Cerebellar cortex (tissue), 1 donor: ENCODE measurements around the gene FREM1.

Experiments used
- DNase-seq: peaks from one replicate; pipeline ENCODE4 v3.0.0-alpha.2; 2015; ENCODE audit warnings: low spot score

FREM1 gene

DNA sequence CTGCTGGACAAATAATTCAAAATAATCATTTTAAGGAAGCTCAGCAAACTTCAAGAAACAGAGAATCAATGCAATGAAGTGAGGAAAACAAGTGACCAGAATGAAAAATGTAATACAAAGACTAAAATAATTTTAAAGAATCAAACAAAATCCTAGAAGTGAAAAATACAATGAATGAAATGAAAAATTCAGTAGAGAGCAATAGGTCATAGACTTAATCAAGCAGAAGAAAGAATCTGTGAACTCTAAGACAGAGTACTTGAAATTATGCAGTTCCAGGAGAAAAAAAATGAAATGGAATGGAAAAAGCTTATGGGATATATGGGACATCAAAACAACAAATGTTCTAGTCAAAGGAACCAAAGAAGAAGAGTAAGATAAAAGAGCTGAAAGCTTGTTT lies 205.1 kb downstream of the FREM1 start:
- DNase-seq: no peak

DNA sequence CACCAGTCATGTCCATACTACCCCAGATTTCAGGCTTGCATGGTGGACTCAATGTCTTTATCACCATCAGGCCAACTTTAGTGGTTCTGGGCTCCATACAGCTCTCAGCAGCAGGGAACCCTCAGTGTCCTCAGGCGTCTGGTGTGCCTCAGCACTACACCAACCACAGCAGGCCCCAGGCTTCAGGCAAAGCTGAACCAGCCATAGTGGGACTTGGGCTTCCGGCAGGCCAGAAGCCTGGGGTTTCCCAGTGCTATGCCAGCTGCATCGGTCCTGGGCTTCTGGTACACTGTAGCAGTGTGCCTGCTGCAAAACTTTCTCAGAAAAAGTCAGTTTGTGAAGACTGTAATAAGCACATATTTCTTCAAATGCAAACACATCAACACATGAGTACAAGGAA lies 205.9 kb downstream of the FREM1 start:
- no peak for DNase-seq

DNA sequence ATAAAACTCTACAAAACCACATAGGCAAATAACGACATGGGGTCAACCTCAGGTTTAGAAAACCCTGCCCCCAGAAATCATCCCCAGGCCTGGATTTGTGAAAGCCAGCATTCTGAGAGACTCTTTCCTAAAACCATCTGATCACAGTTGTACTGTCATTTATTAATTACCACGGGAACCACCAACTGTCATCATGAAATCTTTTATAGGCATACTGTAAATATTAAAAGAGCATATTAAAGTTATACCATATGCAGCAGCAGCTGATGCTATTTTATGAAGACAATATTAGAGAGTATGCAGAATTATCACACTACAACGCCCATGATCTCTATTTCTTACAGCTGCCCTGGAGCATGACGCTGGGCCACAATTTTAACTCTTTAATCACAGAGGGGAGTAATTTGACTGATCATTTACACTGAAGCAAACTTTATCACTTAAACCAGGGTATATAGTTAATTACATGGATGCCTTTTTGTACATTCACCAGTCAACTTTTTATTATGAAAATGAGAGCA lies 208.0 kb downstream of the FREM1 start:
- DNase-seq: no peak

DNA sequence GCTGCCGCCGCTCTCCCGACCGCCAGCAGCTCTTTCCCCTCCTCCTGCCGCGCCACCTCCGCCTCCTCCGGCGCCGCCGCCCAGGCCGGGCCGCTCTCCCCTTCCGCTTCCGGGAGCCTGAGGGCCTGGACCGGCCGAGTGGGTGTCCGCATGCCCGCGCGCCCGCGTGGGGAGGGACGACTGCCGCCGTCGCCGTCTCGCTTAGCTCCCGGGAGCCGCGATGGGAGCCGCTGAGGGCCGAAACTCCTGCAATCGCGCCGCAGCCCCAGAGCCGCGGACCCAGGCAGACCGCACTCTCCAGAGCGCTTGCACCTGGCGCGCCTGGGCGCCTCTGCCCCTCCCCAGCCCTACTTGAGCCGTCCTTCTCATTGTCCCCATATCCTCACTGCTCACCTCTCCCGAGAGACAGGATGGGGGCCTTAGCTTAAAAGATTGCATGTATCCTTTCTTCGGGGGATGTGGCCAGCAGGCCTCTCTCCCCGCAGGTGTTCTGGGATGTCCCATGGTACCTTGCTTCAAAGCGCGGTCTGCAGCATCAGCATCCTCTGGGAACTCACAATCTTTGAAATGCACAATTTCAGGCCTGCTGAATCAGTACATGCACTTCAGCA lies 216.9 kb downstream of the FREM1 start, which contains the start of gene ZDHHC21:
TSS of gene ZDHHC21 (minus strand) at position 182 of the 611 bp plus-strand sequence. CDS start 19,092 bp downstream, outside the sequence.
- peak; percentile 74 for DNase-seq

DNA sequence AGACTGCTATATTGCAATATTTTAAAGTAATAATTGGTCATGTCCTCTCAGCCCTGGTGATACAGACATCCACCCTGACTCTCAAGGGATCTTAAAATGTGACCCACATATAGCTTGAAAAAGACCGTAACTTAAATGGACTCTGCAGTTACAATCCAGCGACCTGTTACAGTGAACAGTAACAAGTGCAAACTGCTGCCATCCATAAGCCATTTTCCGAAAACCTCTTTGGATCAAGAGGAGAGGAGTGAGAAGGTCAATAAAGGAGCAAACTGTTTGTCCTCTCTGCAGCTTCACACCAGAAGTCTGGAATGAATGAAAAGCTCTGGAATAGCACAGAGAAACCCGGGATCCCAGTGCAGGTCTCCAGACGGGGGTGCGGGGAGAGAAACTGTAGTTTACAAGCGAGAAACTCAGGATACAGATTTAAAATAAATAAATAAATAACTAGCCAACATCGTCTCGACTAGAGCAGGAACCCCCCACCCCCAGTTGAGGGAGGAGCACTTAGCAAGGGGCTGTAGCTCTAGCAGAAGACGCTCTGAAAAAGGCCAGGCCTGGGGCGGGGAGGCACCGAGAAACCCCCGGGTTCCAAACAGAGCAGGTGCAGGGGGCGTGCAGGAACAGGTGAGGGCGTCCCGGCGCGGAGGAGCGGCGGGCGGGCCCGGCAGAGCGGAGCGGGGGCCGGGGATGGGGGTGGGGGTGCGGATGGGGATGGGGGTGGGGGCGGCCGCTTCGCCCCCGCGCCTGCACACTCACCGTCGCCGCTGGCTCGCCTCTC lies 217.6 kb downstream of the FREM1 start:
- DNase-seq: peak; percentile 53

DNA sequence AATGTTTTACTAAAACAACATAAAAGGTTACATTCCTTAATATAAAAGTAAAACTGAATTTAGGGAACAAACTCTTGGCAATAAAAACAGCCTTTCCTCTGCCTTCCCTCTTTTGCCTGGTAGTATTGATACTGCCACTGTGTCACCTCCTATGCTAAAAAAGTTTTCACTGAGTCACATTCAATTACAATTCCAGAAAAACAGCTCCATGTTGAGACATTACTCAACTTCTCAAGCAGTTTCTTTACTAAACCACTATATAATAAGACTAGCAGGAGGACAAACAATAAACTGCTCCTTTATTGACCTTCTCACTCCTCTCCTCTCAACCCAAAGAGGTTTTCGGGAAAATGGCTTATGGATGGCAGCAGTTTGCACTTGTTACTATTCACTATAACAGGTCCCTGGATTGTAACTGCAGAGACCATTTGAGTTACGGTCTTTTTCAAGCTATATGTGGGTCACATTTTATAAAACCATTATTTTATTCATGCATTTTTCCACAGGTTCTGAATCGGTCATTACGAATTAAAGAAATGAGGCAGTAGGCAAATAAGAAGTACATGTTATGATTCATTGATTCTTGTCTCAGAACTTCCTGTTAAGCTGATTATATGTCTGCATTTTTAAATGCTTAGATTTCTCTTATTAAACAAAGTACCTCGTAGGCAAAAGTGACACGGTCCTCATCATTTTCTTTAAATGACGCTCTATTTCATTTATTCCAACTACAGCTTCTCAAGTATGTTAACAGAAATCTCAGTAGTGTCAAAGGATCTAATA lies 219.1 kb downstream of the FREM1 start:
- no peak for DNase-seq

DNA sequence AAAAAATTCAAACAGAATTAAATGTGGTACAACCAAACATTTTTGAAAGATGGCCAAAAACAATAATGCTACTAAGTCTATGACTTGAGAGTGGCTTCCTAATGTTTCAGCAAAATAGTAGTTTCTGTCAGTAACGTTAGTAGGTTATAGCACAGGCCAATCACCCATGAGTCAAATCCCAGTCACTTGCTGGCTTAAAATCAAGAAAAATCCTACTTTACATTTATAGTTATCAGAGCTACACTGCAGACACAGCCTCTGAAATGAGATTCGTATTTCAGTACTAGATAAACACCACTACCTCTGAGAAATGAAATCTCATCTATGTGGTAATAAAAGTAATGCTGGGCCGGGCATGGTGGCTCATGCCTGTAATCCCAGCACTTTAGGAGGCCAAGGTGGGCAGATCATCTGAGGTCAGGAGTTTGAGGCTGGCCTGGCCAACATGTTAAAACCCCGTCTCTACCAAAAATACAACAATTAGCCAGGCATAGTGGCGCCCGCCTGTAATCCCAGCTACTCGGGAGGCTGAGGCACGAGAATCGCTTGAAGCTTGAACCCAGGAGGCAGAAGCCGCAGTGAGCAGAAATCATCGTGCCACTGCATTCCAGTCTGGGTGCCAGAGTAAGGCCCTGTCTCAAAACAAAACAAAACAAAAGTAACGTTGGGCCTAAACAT lies 223.0 kb downstream of the FREM1 start:
- no peak for DNase-seq

DNA sequence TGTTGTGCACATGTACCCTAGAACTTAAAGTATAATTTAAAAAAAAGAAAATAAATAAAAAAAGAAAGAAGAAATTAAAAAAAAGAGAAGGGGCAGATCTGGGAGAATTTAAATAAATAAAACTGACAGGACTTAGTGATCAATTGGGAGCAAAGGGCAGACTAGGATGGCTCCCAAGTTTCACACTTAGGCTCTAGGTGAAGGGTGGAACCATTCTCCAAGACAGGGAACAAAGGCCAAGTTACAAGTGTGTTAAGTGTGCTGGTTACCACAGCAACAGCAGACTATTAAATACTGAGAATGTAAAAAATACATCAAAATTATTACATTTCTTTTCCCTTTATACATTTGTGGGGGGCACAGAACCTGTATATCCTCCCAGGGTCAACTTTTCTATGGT lies 224.1 kb downstream of the FREM1 start:
- no peak for DNase-seq
